Ascending aorta (tissue), 2 donors: ENCODE measurements around the gene FANCE. TPM values are rescaled to one million over a fixed set of nuclear protein-coding genes. Genes with fewer than 3 reads are reported as not detected.

Source experiments
- DNase-seq, 2 donors: peaks; one replicate each; pipeline ENCODE4 v3.0.0-alpha.2; 2019; ENCODE audit warnings: low spot score in 2 of 2
- H3K27ac ChIP-seq, 2 donors: fragments of 200-600 bp; sonication (generic); one replicate each; pipeline ENCODE4 v1.5.1; 2016 to 2017; ENCODE audit warnings: mild to moderate bottlenecking in 1 of 2
- H3K27me3 ChIP-seq: fragments of 200-600 bp; sonication (generic); one replicate; pipeline ENCODE4 v1.5.1; 2017
- H3K36me3 ChIP-seq, 2 donors: fragments of 200-600 bp; sonication (generic); one replicate each; pipeline ENCODE4 v1.5.1; 2016
- H3K4me1 ChIP-seq, 2 donors: fragments of 200-600 bp; sonication (generic); one replicate each; pipeline ENCODE4 v1.5.1; 2016 to 2017; ENCODE audit warnings: mild to moderate bottlenecking in 1 of 2
- H3K4me3 ChIP-seq, 2 donors: fragments of 200-600 bp; sonication (generic); one replicate each; pipeline ENCODE4 v1.5.1; 2016 to 2017; ENCODE audit warnings: mild to moderate bottlenecking in 1 of 2
- H3K9me3 ChIP-seq, 2 donors: fragments of 200-600 bp; sonication (generic); one replicate each; pipeline ENCODE4 v1.5.1; 2016
- intact Hi-C: fragments of 100-400 bp; cut with DNase I; formaldehyde crosslinking; loops from one replicate; pipeline ENCODE4 v1.15.1; 2023
- total RNA-seq: library from RNA; depleted of rRNA; stranded (reverse); fragments of >200 nt; gene quantifications from one replicate; pipeline ENCODE4 v1.1.0, GENCODE V29; 2016
- TF ChIP-seq, protein P1 (sequence below), 3 experiments: fragments of 200-600 bp in 2 of 3; fragments of 450-650 bp in 1 of 3; sonication (generic) in 2 of 3; IDR thresholded peaks; one replicate each; pipeline ENCODE4 v1.5.1; 2016 to 2019; ENCODE audit warnings: antibody characterized with exemption in 3 of 3, mild to moderate bottlenecking in 1 of 3, moderate library complexity in 1 of 3

The FANCE gene
- 0.32 TPM for total RNA-seq

GRCh38 chr6:35452183-35453090 is at the start of gene FANCE:
TSS of gene FANCE (plus strand) at chr6:35452338. CDS start at chr6:35452546, 208 bp downstream.
- Histone ChIP-seq H3K27ac (peak within 1 kb of the TSS; percentile 61 to 66), H3K9me3 (no peaks in the 10 kb centered on the region), H3K36me3 (peaks cover 0 to 4% of the 10 kb centered on the region in 2 donors), H3K4me3 (peak within 1 kb of the TSS; percentile 78 to 82), H3K4me1 (no peaks in the 10 kb centered on the region), H3K27me3 (no peaks in the 10 kb centered on the region)
- TF ChIP-seq, protein P1, sequence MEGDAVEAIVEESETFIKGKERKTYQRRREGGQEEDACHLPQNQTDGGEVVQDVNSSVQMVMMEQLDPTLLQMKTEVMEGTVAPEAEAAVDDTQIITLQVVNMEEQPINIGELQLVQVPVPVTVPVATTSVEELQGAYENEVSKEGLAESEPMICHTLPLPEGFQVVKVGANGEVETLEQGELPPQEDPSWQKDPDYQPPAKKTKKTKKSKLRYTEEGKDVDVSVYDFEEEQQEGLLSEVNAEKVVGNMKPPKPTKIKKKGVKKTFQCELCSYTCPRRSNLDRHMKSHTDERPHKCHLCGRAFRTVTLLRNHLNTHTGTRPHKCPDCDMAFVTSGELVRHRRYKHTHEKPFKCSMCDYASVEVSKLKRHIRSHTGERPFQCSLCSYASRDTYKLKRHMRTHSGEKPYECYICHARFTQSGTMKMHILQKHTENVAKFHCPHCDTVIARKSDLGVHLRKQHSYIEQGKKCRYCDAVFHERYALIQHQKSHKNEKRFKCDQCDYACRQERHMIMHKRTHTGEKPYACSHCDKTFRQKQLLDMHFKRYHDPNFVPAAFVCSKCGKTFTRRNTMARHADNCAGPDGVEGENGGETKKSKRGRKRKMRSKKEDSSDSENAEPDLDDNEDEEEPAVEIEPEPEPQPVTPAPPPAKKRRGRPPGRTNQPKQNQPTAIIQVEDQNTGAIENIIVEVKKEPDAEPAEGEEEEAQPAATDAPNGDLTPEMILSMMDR (IDR thresholded peaks at IDR 0.05), result no peak
- intact Hi-C loops, result loop anchor here (1.0 to 5.0 kb wide), 3 partner anchors 16 to 280 kb away; partner anchors contain the start of genes RPL10A and TEAD3
- peak; percentile 69 to 98 for DNase-seq

- Histone ChIP-seq H3K36me3 (no peaks in the 10 kb centered on the region), H3K4me1 (no peaks in the 10 kb centered on the region), H3K27ac (no peak overlapping the region), H3K9me3 (no peaks in the 10 kb centered on the region), H3K27me3 (no peaks in the 10 kb centered on the region), H3K4me3 (no peak overlapping the region)
- intact Hi-C loops, result no loop called here
- TF ChIP-seq, protein P1 (IDR thresholded peaks at IDR 0.05), result no peak
- no peak for DNase-seq
Observed at GRCh38 chr6:35402856-35403191, 49.3 kb upstream of the FANCE start.

DNA sequence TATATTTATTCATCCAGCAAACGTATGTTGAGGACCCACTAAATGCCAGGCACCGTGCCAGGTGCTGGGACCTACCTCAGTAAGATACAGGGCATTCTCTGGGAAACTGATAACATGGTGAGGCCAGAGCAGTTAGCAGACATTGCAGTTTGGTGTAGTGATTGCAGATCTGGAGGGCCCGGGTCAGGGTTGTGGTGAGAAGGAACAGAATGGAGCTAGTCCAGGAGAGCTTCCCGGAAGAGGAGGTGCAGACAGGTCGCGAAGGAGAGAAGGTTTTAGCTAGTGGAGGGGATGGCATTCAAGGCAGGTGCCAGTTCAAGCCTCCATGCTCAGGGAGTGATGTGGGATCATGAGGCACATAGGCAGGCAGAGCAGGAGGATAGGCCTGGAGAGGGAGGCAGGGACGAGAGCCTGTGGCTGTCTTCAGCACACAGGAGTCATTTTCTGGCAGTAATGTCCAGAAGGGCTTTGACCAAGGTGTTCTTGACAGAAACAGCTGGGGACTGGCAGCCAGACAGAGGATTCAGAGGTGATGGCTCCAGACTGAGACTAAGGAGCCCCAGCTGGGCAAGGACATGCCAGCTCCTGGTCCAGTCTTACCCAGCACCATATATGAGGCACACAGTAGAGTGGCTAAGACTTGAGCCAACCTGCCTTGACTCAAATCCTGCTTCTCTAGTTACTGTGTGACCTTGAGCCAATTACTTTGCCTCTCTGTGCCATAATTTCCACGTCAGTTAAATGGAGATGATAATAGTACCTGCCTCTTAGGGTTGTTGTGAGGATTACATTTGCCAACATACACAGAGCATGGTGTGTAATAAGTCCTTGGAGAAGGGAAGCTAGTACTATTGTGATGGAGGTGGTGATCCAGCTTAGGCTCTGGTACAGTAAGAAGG is 48.3 kb upstream of the FANCE start:
- no peaks in the 10 kb centered on the region for H3K27me3 ChIP-seq
- no peaks in the 10 kb centered on the region for H3K4me1 ChIP-seq
- no peak for DNase-seq
- intact Hi-C loops, result no loop called here
- H3K9me3 ChIP-seq, result no peaks in the 10 kb centered on the region
- no peak overlapping the region for H3K27ac ChIP-seq
- H3K36me3 ChIP-seq, result no peaks in the 10 kb centered on the region
- no peak overlapping the region for H3K4me3 ChIP-seq
- TF ChIP-seq, protein P1 (IDR thresholded peaks at IDR 0.05), result no peak

DNA sequence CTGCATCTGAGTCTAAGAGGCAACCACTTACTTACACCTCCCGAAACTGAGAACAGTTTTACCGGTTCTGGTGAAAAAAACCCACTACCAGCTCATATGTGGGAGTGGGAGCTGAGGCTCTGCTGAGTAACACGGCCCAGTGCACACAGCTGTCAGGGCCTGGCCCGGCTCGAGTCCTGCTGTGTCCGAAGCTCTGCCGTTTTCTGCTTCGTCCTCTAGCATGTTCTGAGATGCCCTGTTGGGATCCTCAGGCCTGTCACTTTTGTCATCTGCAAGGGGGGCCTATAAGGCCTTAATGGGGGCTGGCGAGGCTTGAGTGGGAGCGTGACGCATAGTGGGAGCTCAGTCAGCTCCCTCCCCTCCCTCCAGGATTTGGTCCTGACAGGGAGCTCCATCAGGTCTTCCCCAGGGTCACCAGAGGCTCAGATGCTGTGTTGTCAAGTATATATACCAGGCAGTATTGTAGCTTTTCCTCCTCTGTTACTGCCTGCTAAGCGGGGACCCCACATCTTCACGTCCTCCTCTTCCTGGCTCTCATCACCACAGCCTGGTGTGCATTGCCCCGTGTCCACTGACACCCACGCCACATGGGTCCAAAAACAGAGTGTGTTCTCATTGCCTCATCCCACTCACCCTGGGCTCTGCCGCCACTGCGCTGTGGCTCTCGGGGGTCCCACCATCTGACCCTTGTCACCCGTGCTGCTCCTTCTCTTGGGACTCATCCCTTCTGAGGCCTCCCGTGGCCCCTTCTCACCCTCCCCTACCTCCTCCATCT is 45.2 kb upstream of the FANCE start:
- no peaks in the 10 kb centered on the region for H3K27me3 ChIP-seq
- no peak overlapping the region for H3K27ac ChIP-seq
- H3K36me3 ChIP-seq, result peaks cover 4 to 14% of the 10 kb centered on the region in 2 donors
- DNase-seq, result no peak
- TF ChIP-seq, protein P1 (IDR thresholded peaks at IDR 0.05), result no peak
- no peaks in the 10 kb centered on the region for H3K9me3 ChIP-seq
- no peak overlapping the region for H3K4me3 ChIP-seq
- intact Hi-C loops, result no loop called here
- no peaks in the 10 kb centered on the region for H3K4me1 ChIP-seq

- intact Hi-C loops, result no loop called here
Observed at GRCh38 chr6:35409245-35409644, 42.9 kb upstream of the FANCE start.

More at GRCh38 chr6:35409245-35409644, 42.9 kb upstream of the FANCE start:
- Histone ChIP-seq H3K27me3 (no peaks in the 10 kb centered on the region), H3K27ac (no peak overlapping the region), H3K4me1 (no peaks in the 10 kb centered on the region), H3K9me3 (no peaks in the 10 kb centered on the region), H3K4me3 (no peak overlapping the region), H3K36me3 (peaks cover 9 to 27% of the 10 kb centered on the region in 2 donors)
- DNase-seq, result no peak
- TF ChIP-seq, protein P1 (IDR thresholded peaks at IDR 0.05), result no peak
